ENCODE results near the gene DKKL1.
A peak's percentile ranks its signal among the peaks of the same experiment; 100 is the strongest.

The DKKL1 gene

DNA sequence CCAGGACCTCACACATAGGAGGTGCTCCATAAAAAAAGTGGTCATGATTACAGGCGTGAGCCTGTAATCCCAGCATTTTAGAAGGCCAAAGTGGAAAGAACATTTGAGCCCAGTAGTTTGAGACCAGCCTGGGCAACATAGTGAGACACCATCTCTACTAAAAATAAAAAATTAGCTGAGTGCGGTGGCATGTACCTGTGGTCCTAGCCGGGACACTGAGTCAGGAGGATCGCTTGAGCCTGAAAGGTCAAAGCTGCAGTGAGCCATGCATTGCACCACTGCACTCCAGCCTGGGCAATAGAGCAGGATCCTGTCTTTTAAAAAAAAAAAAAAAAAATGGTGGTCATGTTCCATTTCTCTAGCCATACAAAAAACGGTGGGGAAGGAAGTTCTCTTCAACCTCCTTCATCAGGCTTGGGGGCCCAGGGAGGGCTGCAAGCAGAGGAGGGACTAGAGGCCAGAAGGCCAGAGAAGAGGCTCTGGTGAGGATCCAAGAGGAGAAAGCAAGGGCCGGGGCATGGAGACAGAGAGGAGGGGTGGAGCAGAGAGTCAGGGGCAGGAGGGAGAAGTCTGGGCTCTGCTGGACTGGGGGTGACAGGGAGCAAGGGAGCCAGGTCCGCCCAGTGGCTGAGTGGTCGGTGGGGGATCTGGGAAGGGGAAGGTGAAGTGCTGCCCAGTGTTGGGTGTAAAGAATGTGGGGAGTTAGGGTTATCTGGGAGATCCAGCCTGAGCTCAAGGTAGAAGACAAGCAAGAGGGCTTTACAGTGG is 33.2 kb downstream of the DKKL1 start:
- DNase-seq (ENCODE audit: low spot score), result no peak

DNA sequence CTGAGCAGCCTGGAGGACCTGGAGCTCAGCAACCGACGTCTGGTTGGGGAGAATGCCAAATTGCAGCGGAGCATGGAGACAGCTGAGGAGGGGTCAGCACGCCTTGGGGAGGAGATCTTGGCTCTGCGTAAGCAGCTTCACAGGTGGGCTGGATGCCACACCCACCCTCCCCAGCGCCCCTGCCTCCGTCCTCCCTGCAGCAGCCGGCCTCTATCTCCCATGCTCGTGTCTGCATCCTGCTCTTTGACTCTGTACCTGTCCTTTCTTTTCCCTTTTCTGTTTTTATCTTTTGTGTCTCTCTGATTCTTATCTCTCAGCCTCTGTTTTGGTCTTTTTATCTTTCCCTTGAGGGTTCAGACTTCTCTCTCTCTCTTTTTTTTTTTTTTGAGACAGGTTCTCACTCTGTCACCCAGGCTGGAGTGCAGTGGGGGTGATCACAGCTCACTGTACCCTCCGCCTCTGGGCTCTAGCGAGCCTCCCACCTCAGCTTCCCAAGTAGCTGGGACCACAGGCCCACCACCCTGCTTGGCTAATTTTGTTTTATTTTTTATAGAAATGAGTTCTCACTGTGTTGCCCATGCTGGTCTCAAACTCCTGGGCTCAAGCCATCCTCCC is 34.4 kb downstream of the DKKL1 start:
- DNase-seq (ENCODE audit: low spot score), result peak; percentile 51

DNA sequence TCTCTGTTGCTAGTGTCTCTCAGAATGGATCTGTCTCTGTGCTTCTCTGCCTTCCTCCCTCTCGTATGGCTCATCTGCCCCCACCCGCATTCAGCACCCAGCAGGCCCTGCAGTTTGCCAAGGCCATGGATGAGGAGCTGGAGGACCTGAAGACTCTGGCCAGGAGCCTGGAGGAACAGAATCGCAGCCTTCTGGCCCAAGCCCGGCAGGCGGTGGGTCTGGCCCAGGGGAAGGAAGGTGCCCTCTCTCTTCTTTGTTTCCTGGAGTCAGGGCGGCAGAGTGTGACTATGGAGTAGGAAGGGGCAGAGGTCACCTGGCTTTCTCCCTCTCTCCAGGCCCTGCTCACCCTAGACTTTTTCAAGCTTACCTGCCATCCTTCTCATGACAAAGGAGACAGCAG is 35.3 kb downstream of the DKKL1 start:
- peak; percentile 45 for DNase-seq (ENCODE audit: low spot score)

DNA sequence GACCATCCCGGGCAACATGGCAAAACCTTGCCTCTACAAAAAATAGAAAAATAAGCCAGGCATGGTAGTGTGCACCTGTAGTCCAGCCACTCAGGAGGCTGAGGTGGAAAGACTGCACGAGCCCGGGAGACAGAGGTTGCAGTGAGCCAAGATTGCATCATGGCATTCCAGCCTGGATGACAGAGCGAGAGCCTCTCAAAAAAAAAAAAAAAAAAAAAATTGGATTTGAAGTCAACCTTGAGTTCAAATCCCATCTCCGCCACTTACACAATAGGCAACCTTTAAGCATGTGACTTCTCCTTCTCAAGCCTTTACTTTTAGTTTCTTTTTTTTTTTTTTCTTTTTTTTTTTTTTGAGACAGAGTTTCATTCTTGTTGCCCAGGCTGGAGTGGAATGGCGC is 36.4 kb downstream of the DKKL1 start:
- no peak for DNase-seq (ENCODE audit: low spot score)

- DNase-seq (ENCODE audit: low spot score), result peak; percentile 64
Measured at GRCh38 chr19:49403404-49404187, 39.9 kb downstream of the DKKL1 start.

GRCh38 chr19:49407079-49407478 is 43.4 kb downstream of the DKKL1 start:
- DNase-seq (ENCODE audit: low spot score), result no peak

GRCh38 chr19:49407482-49408015 is 43.9 kb downstream of the DKKL1 start:
- no peak for DNase-seq (ENCODE audit: low spot score)

- no peak for DNase-seq (ENCODE audit: low spot score)
Measured at GRCh38 chr19:49408816-49409440, 45.3 kb downstream of the DKKL1 start.

DNA sequence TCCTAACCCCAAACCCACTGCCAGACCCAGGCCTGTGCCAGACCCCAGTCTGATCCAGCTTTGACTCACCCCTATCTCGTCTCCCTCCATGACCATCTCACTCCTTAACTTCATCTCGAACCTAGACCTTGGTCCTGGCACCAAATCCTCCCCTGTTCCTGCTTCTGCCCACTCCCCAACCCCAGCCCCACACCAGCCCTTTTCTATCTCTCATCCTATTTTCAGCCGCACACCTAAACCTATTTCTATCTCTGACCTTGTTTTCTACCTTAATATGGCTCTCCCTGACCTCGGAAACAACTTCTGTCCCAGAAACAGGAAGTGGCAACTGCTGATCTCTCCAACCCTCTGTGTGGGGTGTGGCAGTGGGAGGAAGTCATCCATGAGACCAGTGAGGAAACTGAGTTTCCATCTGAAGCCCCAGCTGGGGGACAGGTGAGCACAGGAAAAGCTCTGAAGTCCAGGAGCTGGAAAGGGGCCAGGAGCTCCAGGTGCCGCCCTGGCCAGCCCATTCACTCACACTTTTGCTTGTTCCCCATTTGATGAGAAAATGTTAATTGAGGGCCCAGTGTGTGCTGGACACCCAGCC is 45.9 kb downstream of the DKKL1 start:
- DNase-seq (ENCODE audit: low spot score), result no peak

- DNase-seq (ENCODE audit: low spot score), result no peak
Measured at GRCh38 chr19:49411681-49412326, 48.1 kb downstream of the DKKL1 start.

DNA sequence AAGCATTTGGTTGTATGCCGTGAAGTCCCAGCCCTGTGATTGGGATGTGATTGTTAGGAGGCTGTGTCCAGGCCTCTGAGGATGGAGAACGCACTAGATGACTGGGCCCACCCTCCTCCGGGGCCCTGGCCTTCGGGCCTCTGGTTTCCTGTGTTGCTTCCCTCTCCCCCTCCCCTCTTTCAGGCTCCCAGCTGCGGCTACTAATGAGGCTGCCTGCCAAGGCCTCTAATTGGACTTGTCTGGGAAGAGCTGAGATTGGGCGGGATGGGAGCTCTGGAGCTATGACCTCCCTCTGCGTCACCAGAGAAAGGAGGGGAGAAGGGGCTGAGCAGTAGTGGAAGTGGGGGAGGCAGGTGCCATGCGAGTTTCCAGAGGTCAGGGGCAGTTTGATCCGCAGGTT is 49.7 kb downstream of the DKKL1 start:
- DNase-seq (ENCODE audit: low spot score), result no peak

DNA sequence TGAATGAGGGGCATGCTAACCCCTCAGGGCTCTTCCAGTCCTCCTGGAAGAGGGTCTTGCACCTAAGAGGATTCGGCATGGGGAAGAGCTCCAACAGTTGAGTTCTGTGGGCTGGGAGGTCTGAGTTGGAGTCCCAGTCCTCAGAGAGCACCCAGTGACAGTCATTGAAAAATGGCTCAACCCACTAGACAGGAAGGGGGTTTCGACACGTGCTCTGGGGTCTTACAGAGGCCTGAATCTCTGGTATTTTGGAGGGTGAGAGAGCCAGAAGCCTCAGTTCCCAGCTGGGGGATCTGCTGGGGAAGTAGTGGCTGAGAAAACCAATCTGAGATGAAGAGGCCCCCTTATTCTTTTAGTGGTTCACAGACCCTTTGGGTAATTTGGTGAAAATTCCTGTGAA is 50.6 kb downstream of the DKKL1 start:
- no peak for DNase-seq (ENCODE audit: low spot score)

DNA sequence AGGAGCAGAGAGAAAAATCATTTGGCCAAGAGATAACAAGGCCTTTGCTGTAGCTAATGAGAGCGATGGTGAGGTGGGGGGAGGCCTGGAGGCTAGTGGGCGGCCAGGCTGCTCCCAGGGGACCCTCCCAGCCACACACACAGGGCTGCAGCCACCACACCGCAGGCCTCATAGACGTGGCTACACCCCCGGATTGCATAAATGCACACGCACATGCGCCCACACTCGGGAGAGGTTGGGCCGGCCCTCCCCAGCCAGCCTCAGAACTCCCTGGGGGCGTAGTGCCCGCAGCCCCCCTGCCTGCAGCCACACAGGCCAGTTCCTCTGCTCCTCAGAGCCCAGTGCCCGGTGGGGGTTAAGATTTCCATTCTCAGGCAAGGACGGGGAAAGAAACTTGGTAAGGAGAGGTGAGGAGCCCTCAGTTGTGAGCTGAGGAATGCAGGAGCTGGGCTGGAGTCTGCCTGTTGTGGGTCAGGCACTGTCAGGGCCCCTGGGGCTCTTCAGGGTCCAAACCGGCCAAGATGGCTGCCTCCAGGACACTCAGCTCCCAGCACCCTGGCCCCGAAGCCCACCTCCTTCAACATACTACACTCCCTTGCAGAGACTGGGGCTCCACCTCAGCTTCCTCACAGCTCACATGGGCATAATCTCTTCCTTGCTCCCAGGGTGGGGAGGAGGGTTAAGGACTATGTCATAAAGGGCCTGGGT is 51.6 kb downstream of the DKKL1 start:
- no peak for DNase-seq (ENCODE audit: low spot score)

- no peak for DNase-seq (ENCODE audit: low spot score)
Measured at GRCh38 chr19:49415810-49416200, 52.1 kb downstream of the DKKL1 start.

GRCh38 chr19:49417088-49417487 is 53.4 kb downstream of the DKKL1 start:
- no peak for DNase-seq (ENCODE audit: low spot score)

- no peak for DNase-seq (ENCODE audit: low spot score)
Measured at GRCh38 chr19:49418511-49418910, 54.8 kb downstream of the DKKL1 start.

DNA sequence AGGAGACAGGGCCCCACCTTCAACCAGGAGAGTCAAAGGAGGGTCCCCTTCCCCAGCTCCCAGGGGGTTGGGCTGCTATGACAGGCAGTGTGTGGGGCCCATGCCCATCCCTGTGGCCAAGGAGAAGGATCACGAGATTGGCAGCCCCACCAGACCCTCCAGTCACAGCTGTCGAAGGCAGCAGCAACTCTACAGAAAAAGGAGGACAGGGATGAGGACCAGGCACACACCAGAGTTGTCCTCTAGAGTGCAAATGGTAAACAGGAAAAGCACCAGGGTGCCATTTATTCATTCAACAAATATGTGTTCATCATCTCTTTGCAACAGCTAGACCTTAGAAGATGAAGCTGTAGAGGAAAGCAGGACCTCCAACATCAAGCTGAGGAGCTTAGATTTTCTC is 55.5 kb downstream of the DKKL1 start:
- DNase-seq (ENCODE audit: low spot score), result no peak

DNA sequence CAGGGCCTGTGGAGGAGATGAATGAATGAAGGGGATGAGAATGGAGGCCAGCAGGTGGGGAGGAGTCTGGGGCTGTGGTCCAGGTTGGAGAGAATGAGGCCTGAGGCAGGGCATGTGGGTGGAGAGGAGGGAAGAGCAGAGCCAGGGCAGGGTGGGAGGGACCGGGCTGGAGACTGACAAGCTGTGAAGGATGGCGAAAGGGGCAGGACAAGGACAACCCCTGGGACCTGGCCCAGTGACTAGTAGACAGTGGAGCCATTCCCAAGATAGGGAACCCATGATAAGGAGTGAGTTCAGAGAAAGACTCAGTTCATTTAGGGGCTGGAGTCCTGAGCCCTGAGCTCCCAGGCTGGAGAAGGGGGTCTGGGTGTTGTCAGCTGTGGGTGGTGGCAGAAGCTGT is 56.5 kb downstream of the DKKL1 start:
- no peak for DNase-seq (ENCODE audit: low spot score)

DNA sequence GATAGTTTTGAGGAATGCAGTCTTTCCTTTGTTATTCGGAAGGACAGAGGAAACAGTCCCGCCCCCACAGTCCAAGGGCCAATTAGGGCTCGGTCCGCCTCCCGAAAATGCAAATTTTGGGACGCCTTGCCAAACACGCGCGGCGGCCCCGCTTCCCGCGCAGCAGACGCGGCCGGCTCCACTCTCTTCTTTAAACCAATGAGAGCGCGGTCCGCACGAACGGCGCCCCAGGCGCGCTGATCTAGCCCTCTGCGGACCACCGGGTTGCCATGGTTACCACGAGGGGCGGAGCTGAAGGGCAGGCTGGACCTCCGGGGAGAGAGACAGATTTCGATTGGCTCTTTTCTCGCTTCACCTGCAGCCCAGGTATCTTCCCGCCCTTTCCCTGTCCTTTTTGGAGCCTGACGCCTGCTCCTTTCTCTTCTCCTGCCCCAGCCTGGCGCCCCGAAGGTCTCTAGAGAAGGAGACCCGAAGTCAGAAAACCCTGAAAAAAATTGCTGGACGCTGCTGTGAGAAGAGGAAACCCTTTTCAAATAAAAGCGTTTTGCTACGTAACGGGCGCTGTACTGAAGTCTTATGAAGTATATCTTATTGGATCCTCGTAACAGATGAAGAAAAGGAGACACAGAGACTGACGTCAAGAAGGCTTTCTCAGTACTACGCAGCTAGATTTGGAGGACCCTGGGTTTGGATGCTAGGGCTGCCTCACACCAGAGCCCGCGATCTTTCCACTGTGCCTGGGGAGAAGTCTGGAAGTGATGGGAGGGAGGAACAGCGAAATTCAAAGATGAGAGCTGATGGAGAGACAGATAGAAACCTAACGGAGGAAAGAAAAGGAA is 57.6 kb downstream of the DKKL1 start:
- peak; percentile 95 for DNase-seq (ENCODE audit: low spot score)

- no peak for DNase-seq (ENCODE audit: low spot score)
Measured at GRCh38 chr19:49421878-49422202, 58.2 kb downstream of the DKKL1 start.

Measured in ecto neural progenitor cell (in vitro differentiated cells).